GM19463 (cell line): ENCODE data around the gene ACY1.
"Not testable (repeated sequence)": the region's sequence is repeated elsewhere in the genome, so short reads cannot be mapped to it uniquely, and the experiment has no call there.

Source experiments
- ATAC-seq: cut with Tn5 transposase; IDR thresholded peaks from one replicate; pipeline ENCODE4 v1.9.1; 2021; ENCODE audit warnings: mild to moderate bottlenecking, moderate library complexity; ENCODE audit not compliant: unreplicated experiment

Gene ACY1

GRCh38 chr3:51980253-51980652, 3.1 kb upstream of the ACY1 start:
- no peak for ATAC-seq

DNA sequence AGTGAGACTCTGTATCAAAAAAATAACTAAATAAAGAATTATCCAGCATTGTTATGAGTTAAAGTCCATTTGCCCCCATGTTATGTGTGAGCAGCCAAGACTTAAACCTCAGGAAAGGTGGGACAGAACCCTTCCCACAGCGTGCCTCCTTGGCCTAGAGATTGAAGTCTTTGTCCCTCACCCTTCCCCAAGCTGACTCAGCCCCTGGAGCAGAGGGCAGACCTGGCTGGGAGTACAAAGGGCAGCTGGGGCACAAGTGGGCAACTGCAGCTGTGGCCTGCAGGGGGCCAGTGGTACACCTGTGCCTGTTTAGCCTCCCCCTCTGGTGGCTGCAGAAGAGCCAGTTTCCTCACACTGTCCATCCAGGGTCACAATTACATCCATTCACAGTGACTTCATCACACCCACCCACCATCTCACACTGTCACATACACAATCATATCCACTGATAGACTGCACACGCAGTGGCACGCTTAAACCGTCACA, 940 bp upstream of the ACY1 start:
- ATAC-seq = peak; percentile 48

- ATAC-seq = no peak
Measured at GRCh38 chr3:51983578-51984268, 388 bp downstream of the ACY1 start.

DNA sequence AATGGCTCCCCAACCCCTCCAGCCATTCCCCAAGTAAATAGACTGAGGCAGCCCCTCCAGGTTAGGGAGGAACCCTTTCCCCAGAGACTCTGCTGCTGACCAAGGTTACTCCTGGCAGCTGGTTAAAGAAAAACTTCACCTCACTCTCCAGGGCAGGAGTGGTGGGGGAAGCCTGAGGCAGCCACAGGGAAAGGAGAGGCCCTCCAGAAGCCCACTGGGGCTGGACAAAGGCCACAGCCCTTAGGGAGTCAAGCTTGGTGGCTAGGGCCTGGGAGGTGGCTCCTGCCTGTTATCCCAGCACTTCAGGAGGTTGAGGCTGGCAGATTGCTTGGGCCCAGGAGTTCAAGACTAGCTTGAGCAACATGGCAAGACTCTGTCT, 923 bp downstream of the ACY1 start:
- ATAC-seq = no peak

DNA sequence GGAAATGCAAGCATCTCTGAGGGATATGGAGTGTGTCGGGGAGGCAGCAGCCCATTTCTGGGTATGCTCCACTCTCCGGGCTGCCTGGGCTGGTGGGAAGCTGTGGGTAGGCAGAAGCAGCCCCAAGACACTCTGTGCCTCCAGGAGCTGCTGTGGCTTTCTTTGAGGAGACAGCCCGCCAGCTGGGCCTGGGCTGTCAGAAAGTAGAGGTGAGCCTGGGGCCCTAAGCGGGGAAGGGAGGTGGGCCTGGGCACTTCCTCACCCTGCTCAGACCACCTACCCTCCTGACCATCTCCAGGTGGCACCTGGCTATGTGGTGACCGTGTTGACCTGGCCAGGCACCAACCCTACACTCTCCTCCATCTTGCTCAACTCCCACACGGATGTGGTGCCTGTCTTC, 1.7 kb downstream of the ACY1 start:
- no peak for ATAC-seq

DNA sequence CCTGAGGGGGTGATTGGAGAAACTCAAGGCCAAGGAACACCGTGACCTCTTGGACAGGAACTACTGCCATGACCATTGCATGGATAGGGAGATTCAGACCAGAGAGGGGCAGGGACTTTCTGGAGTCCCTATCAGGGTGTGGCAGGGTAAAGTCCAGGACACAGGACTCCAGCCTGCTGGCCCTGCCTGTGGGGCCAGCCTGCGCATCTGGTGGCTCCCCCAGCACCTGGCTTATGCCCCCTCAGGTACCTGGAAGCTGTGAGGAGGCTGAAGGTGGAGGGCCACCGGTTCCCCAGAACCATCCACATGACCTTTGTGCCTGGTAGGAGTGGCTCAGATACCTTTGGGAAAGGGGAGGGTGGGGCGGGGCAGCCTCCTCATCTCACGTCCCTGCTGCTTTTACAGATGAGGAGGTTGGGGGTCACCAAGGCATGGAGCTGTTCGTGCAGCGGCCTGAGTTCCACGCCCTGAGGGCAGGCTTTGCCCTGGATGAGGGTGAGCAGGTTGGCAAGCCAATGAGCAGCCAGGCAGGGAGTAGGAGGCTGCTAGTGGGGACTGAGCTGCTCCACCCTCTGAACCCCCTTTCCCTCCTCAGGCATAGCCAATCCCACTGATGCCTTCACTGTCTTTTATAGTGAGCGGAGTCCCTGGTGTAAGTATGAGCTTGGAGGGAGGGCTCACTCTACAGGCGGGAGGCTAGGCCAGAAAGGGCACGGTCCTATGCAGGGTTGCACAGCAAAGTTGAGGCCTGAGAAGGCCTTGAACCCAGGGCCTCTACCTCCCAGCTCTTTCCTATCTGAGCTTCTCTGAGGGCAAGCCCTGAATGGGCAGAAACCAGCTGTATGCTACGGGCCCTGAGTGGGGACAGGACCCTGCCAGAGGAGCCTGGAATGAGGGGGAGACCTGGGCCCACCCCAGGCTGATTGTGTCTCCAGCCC, 2.9 kb downstream of the ACY1 start:
- no peak for ATAC-seq

GRCh38 chr3:51987568-51987967, 4.2 kb downstream of the ACY1 start:
- ATAC-seq = no peak

DNA sequence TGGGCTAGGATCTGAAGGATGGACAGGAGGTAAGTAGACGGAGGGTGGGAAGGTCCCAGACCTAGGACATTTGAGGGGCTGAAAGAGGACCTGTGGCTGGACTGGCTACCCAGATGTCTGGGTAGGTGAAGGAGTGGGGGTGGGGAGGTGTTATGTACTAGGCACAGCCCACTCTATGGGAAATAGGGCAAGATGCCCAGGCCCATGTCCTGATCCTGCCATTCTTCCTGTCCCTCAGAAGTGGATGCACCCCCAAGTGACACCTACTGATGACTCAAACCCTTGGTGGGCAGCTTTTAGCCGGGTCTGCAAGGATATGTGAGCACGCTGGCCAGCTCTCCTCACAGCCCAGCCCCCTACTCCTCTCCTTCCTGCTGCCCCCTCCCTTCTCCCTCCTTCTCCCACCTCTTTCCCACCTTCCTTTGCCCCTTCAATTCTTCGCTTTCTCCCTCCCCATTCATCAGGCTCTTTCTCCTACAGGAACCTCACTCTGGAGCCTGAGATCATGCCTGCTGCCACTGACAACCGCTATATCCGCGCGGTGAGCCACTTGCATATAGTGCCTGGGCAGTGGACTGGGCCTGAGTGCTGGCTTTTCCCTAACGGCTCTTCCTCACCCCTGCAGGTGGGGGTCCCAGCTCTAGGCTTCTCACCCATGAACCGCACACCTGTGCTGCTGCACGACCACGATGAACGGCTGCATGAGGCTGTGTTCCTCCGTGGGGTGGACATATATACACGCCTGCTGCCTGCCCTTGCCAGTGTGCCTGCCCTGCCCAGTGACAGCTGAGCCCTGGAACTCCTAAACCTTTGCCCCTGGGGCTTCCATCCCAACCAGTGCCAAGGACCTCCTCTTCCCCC, 5.2 kb downstream of the ACY1 start:
- ATAC-seq = no peak

- ATAC-seq = not testable (repeated sequence)
Measured at GRCh38 chr3:51990501-51990971, 7.2 kb downstream of the ACY1 start.

DNA sequence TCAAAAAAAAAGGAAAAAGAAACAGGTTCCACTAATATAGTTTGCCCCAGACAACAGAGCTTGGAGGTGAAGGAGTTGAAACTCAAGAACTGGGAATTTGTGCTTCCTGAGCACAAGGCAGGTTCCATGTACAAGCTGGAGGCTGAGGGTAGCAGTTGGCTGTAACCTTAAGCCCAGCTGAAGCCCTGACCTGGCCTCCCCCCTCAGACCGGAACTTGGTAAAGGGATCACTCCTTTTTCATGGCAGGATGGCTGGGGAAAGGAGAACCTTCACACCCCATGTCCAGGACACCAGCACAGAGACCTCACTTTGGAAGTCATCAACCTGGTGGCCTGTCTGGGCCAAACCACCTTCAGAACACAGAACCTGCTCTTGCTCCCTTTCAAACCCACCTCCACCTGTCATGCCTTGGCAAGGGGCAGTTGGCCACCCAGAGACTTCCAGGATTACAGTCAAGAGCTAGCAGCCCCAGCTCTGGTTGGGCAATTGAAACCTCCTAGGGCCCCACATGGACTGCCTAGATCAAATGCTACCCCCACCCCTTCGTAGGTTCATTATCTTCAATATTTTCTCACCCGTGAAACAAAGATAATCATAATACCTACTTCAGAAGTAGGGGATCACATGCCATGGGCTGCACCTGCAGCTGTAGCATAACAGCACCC, 8.8 kb downstream of the ACY1 start:
- ATAC-seq = no peak

- ATAC-seq = not testable (repeated sequence)
Measured at GRCh38 chr3:51993657-51994056, 10.3 kb downstream of the ACY1 start.

DNA sequence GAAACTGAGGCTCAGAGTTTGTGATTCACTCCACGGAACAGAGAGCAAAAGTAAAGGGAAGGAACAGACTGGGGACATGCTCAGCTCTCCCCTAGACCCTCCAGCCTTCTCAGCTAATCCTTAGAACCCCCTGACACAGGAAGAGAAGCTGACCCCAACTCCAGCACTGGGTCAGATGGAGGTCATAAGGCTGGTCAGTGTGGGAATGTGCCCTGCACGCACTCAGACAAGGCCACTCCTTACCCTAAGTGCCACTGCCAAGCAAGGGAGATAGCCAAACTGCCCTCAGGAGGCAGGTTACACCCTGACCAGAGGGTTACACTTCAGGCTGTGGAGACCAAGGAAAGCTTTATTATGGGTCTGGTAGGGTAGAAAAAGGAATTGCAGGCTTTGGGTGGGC, 11.2 kb downstream of the ACY1 start:
- no peak for ATAC-seq

DNA sequence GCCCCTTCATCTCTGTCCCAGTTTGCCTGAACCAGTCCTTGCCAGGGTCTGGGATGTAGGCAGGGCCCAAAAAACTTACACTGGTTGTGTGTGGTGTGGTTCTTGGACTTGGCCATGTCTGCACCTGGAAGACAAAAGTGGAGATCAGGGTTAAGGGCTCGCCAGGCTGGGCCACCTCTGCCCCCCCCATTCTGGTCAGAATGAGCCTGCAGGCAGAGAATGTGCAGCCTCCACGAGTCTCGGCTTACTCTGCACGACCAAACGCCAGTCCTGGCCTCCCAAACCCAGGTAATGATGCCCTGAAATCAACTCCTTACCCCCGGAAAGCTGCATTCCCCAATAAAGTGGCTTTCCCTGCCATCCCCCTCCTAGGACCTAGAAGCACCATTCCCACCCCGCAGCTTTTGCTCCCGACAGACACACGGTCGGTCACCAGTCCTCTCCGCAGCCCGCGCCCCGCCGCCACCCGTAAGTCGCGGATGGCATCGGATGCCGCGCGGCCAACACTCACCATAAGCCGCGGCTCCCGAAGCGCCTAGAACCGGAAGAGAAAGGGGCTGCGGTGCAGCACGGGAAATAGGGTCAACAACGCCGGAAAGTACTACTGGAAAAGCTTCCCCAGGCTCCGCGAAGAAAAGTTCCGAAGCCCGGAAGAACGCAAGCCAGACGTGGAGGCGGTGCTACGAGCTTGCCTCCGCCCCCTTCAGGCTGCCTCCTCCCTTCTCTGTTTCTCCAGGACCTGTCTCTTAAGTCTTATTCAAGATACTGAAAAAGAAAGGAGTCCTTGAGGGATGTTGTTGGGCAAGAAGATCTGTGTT, 12.2 kb downstream of the ACY1 start, which contains the start of gene RPL29:
Gene RPL29, minus strand, starts transcription at position 550 of the 818 bp plus-strand sequence. Its CDS starts 434 bp downstream, at position 116.
- ATAC-seq = peak; percentile 89

DNA sequence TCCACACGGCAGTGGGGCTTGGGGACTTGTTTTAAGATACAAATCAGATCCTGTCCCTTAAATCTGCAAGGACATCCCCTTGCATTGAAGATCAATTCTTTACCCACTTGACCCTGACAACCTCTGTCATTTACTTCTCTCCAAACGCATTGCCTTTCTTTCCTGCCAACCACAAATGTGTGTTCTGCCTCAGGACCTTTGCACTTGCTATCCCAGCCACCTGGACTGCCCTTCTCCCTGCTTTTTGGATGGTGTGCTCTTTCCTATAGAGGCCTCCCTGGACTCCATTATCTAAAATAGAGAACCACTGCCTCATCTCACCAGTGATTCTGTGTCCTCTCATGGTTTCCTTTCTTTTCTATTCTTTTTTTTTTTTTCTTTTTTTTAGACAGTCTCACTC, 13.8 kb downstream of the ACY1 start:
- ATAC-seq = no peak

DNA sequence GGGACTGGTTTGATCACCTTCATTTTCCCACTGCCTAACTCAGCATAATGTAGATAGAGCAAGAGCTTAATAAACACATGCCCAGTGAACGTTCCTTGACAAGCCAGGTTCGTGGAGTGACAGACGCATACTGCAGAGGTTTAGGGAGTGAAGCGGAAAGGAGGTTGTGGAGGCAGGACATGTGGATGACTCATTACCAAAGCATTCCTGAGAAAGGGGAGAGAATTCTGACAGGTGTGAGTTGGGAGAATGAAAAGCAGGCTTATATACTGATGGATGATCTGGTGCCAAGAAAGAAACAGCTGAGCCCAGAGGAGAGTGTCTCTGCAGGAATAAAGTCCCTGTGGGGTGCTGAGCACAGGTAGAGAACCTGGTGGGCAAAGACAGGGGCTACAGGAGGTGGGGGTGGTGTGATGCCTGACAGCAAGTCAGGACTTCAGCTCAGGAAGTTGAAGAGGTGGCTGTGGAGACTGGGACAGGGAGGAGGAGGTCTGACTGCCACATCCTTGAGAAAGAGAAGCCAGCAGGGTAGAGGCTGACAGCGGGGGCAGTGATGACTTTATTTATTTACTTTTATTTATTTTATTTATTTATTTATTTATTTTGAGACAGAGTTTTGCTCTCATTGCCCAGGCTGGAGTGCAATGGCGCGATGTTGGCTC, 14.7 kb downstream of the ACY1 start:
- no peak for ATAC-seq

- ATAC-seq = no peak
Measured at GRCh38 chr3:51998774-51999173, 15.4 kb downstream of the ACY1 start.

- no peak for ATAC-seq
Measured at GRCh38 chr3:51999846-52000245, 16.5 kb downstream of the ACY1 start.

- peak; percentile 76 for ATAC-seq
Measured at GRCh38 chr3:52001443-52001974, 18.2 kb downstream of the ACY1 start.

GRCh38 chr3:52002748-52003147, 19.4 kb downstream of the ACY1 start:
- ATAC-seq = no peak
